A673 (cell line): ENCODE data around the gene ATP7A.
"Not testable (repeated sequence)": the region's sequence is repeated elsewhere in the genome, so short reads cannot be mapped to it uniquely, and the experiment has no call there.

Source experiments
- EZH2 ChIP-seq: fragments of 200-600 bp; sonication (generic); IDR thresholded peaks from 2 replicates; pipeline ENCODE4 v1.6.1; 2017; ENCODE audit warnings: borderline replicate concordance, low read depth, mild to moderate bottlenecking, mixed read lengths, antibody characterized with exemption, low read length; ENCODE audit not compliant: poor library complexity, severe bottlenecking
- TF ChIP-seq, protein P1 (sequence below): fragments of 300-800, 200-600 bp; sonication (generic); conservative IDR thresholded peaks from 2 replicates; pipeline ENCODE4 v1.5.1; 2017; ENCODE audit warnings: low read depth, mild to moderate bottlenecking, antibody characterized with exemption, low read length, moderate library complexity, mixed read lengths

- TF ChIP-seq, protein P1, sequence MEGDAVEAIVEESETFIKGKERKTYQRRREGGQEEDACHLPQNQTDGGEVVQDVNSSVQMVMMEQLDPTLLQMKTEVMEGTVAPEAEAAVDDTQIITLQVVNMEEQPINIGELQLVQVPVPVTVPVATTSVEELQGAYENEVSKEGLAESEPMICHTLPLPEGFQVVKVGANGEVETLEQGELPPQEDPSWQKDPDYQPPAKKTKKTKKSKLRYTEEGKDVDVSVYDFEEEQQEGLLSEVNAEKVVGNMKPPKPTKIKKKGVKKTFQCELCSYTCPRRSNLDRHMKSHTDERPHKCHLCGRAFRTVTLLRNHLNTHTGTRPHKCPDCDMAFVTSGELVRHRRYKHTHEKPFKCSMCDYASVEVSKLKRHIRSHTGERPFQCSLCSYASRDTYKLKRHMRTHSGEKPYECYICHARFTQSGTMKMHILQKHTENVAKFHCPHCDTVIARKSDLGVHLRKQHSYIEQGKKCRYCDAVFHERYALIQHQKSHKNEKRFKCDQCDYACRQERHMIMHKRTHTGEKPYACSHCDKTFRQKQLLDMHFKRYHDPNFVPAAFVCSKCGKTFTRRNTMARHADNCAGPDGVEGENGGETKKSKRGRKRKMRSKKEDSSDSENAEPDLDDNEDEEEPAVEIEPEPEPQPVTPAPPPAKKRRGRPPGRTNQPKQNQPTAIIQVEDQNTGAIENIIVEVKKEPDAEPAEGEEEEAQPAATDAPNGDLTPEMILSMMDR = not testable (repeated sequence)
- TF ChIP-seq EZH2 = not testable (repeated sequence)
Measured at GRCh38 chrX:78073147-78074077, 162.9 kb downstream of the ATP7A start.
